Measurements from ENCODE around the gene RABGAP1L. TPM values are rescaled to one million over a fixed set of nuclear protein-coding genes. Genes with fewer than 3 reads are reported as not detected.

Gene RABGAP1L
- total and polyA plus RNA-seq, 10 of the 15 experiments (the other 5 are each of a cell fraction or from before 2014, with no cell fraction given): 5.8 to 194 (median 113) TPM

DNA sequence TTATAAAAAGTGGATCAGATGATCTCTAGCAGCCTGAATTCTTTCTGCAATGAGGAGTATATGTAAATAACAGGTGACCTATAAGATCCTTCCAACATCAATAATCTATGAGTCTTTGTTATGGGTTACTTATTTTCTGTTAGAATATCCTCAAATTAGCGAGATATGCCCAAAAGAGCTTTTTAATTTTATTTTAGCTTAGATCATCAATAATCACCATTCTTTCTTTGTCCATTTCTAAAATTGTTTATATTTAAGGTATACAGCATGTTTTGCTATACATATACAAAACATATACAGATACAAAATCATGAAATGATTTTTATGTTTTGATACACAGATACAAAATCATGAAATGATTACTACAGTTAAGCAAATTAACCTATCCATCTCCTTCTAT, 11.8 kb downstream of the RABGAP1L start:
- H3K27ac ChIP-seq (ENCODE audit: control insufficient read depth, insufficient read depth): no peak overlapping the region
- SMC1A ChIA-PET (ENCODE audit: uncharacterized antibody, unreplicated experiment): no interaction called here
- intact Hi-C loops (cut with micrococcal nuclease; ENCODE audit: unreplicated experiment) (no loop called here), in situ Hi-C loops (cut with MboI) (no loop called here)
- 48% methylated on average over 1 of the region's 1 CpG for WGBS (ENCODE audit: insufficient coverage, insufficient replicate concordance, low lambda C conversion rate, missing lambda C conversion rate)
- H3K36me3 ChIP-seq (ENCODE audit: control insufficient read depth in 2 of 2, insufficient read depth in 2 of 2, low read length in 1 of 2): peaks cover 0 to 6% of the 10 kb centered on the region in 2 experiments; a peak in 1 of 4 replicates
- no peak overlapping the region for H2AFZ ChIP-seq (ENCODE audit: control insufficient read depth, low read depth, low read length)
- TF ChIP-seq, protein P1, sequence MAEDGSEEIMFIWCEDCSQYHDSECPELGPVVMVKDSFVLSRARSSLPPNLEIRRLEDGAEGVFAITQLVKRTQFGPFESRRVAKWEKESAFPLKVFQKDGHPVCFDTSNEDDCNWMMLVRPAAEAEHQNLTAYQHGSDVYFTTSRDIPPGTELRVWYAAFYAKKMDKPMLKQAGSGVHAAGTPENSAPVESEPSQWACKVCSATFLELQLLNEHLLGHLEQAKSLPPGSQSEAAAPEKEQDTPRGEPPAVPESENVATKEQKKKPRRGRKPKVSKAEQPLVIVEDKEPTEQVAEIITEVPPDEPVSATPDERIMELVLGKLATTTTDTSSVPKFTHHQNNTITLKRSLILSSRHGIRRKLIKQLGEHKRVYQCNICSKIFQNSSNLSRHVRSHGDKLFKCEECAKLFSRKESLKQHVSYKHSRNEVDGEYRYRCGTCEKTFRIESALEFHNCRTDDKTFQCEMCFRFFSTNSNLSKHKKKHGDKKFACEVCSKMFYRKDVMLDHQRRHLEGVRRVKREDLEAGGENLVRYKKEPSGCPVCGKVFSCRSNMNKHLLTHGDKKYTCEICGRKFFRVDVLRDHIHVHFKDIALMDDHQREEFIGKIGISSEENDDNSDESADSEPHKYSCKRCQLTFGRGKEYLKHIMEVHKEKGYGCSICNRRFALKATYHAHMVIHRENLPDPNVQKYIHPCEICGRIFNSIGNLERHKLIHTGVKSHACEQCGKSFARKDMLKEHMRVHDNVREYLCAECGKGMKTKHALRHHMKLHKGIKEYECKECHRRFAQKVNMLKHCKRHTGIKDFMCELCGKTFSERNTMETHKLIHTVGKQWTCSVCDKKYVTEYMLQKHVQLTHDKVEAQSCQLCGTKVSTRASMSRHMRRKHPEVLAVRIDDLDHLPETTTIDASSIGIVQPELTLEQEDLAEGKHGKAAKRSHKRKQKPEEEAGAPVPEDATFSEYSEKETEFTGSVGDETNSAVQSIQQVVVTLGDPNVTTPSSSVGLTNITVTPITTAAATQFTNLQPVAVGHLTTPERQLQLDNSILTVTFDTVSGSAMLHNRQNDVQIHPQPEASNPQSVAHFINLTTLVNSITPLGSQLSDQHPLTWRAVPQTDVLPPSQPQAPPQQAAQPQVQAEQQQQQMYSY (CRISPR knock-in tag; IDR thresholded peaks at IDR 0.05): no peak
- no peak for TF ChIP-seq SIN3A (IDR thresholded peaks at IDR 0.05; ENCODE audit: low read depth, low read length)
- ATAC-seq (no peak), DNase-seq (ENCODE audit: low read depth, low spot score) (no peak), FAIRE-seq (no peak)
- BruUV-seq (replicated peaks): no TSS peak
- H3K4me2 ChIP-seq (ENCODE audit: control insufficient read depth, insufficient read depth): no peak overlapping the region
- RAD21 ChIA-PET (ENCODE audit: unreplicated experiment): interaction anchor here (0.6 kb wide), 1 partner anchor 17 kb away, joined by 3 read pairs; no protein-coding TSS in a partner anchor
- POLR2A ChIA-PET: no interaction called here
- no peak overlapping the region for H3K9ac ChIP-seq (ENCODE audit: control insufficient read depth, insufficient read depth, low read length)
- H3K4me1 ChIP-seq (ENCODE audit: control insufficient read depth, insufficient read depth, low read length): peaks cover 28% of the 10 kb centered on the region
- H3K9me3 ChIP-seq (replicated peaks; ENCODE audit: control insufficient read depth, insufficient read depth, low read length): peaks cover 6% of the 10 kb centered on the region; the same call in 2 of the 3 replicates
- H3K4me3 ChIP-seq: no peak overlapping the region
- no peaks in the 10 kb centered on the region for H4K20me1 ChIP-seq (ENCODE audit: control insufficient read depth, insufficient read depth)
- H3K79me2 ChIP-seq (ENCODE audit: control insufficient read depth, insufficient read depth, low read length): peaks cover 89% of the 10 kb centered on the region
- CTCF ChIA-PET: no interaction called here
- no peaks in the 10 kb centered on the region for H3K27me3 ChIP-seq (replicated peaks in 1 of 2; ENCODE audit: control insufficient read depth in 2 of 2, insufficient read depth in 2 of 2, low read length in 1 of 2)

All from GM12878 (cell line).